Measurements from ENCODE around the gene UBE3D. TPM values are rescaled to one million over a fixed set of nuclear protein-coding genes. Genes with fewer than 3 reads are reported as not detected.
"Not testable (repeated sequence)": the region's sequence is repeated elsewhere in the genome, so short reads cannot be mapped to it uniquely, and the experiment has no call there.

UBE3D gene
- polyA plus RNA-seq, 2 donors: 2.3 to 5.9 TPM

DNA sequence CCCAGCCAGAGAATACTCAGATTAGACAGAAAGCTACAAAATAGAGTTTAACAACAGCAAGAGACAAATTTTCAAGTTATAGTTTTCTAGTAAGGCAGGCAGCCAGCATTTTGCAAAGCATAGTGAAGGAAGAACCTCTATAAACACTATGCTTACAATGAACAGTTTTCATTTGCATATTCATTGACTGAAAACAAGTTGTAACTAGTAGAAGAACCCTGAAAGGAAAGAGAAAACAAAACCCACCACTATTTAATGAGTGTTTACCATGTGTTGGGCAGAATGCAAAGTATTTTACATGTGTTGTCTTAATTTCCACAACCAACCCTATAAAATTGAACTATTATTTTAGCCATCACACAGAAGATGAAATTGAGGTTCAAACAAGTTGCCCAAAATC lies 196.1 kb downstream of the UBE3D start:
- no peaks in the 10 kb centered on the region for H3K9me3 ChIP-seq (ENCODE audit: control insufficient read depth in 2 of 2, insufficient read depth in 1 of 2, low read depth in 1 of 2, low read length in 1 of 2)

DNA sequence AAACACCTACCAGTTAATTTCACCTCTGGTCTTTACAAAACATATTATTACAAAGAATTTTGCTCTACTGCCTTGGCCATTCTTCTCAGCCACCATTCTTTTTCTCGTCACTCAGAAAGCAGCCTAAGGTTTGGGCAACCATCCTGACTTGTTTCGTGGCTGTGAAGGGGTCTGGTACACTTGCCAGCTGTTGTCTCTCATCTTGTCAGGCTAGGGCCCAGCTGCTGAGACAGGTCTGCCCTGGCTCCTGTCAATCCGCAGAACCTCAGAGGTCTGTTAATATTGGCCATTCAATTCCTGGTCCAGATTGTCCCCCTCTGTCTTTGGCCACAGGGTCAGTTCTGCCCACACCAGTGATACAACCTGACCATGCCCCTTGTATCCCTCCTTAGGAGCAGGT lies 197.7 kb downstream of the UBE3D start:
- Histone ChIP-seq H3K4me3 (ENCODE audit: low read depth in 1 of 2, low read length in 2 of 2) (no peak overlapping the region), H3K9me3 (ENCODE audit: control insufficient read depth in 2 of 2, insufficient read depth in 1 of 2, low read depth in 1 of 2, low read length in 1 of 2) (no peaks in the 10 kb centered on the region), H3K27ac (ENCODE audit: low read depth in 2 of 2, low read length in 1 of 2) (no peak overlapping the region), H3K27me3 (ENCODE audit: control insufficient read depth in 1 of 2, insufficient read depth in 2 of 2, low read length in 2 of 2) (no peaks in the 10 kb centered on the region), H3K4me1 (ENCODE audit: control insufficient read depth in 2 of 2, insufficient read depth in 2 of 2, low read length in 1 of 2) (no peaks in the 10 kb centered on the region), H3K36me3 (ENCODE audit: control insufficient read depth in 2 of 2, insufficient read depth in 2 of 2, low read length in 1 of 2) (no peaks in the 10 kb centered on the region)
- 88 to 91% methylated on average over 3 of the region's 3 CpGs for WGBS, 2 donors

More for the DNA sequence above, 196.1 kb downstream of the UBE3D start:
- Histone ChIP-seq H3K4me1 (ENCODE audit: control insufficient read depth in 2 of 2, insufficient read depth in 2 of 2, low read length in 1 of 2) (no peaks in the 10 kb centered on the region), H3K27me3 (ENCODE audit: control insufficient read depth in 1 of 2, insufficient read depth in 2 of 2, low read length in 2 of 2) (no peaks in the 10 kb centered on the region), H3K36me3 (ENCODE audit: control insufficient read depth in 2 of 2, insufficient read depth in 2 of 2, low read length in 1 of 2) (no peaks in the 10 kb centered on the region), H3K4me3 (ENCODE audit: low read depth in 1 of 2, low read length in 2 of 2) (no peak overlapping the region), H3K27ac (ENCODE audit: low read depth in 2 of 2, low read length in 1 of 2) (no peak overlapping the region)

DNA sequence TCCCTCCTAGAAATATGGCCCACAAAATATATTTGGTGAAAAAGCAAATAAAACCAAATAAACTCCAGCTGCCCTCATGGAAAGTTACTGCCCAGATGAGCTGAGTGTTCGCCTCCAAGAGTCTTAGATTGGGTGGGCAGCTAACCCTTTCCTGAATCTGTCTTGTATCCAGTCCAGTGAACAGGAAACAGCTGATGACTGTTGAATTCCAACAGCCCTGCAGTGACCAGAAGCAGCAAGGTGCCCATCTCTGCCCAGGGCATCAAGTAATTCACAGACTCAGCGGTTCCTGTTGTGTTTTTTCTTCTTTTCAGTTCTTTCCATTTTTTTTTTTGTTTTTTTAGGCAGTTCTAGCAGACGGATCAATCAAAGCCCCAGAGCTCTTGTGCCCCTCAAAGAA lies 199.2 kb downstream of the UBE3D start:
- WGBS, 2 donors: 74 to 77% methylated on average over 3 of the region's 3 CpGs
- Histone ChIP-seq H3K4me3 (ENCODE audit: low read depth in 1 of 2, low read length in 2 of 2) (no peak overlapping the region), H3K27ac (ENCODE audit: low read depth in 2 of 2, low read length in 1 of 2) (no peak overlapping the region), H3K9me3 (ENCODE audit: control insufficient read depth in 2 of 2, insufficient read depth in 1 of 2, low read depth in 1 of 2, low read length in 1 of 2) (no peaks in the 10 kb centered on the region), H3K4me1 (ENCODE audit: control insufficient read depth in 2 of 2, insufficient read depth in 2 of 2, low read length in 1 of 2) (no peaks in the 10 kb centered on the region), H3K27me3 (ENCODE audit: control insufficient read depth in 1 of 2, insufficient read depth in 2 of 2, low read length in 2 of 2) (no peaks in the 10 kb centered on the region), H3K36me3 (ENCODE audit: control insufficient read depth in 2 of 2, insufficient read depth in 2 of 2, low read length in 1 of 2) (no peaks in the 10 kb centered on the region)

GRCh38 chr6:82865461-82865860 lies 200.2 kb downstream of the UBE3D start:
- Histone ChIP-seq H3K27me3 (ENCODE audit: control insufficient read depth in 1 of 2, insufficient read depth in 2 of 2, low read length in 2 of 2) (no peaks in the 10 kb centered on the region), H3K9me3 (ENCODE audit: control insufficient read depth in 2 of 2, insufficient read depth in 1 of 2, low read depth in 1 of 2, low read length in 1 of 2) (no peaks in the 10 kb centered on the region), H3K36me3 (ENCODE audit: control insufficient read depth in 2 of 2, insufficient read depth in 2 of 2, low read length in 1 of 2) (no peaks in the 10 kb centered on the region), H3K4me3 (ENCODE audit: low read depth in 1 of 2, low read length in 2 of 2) (no peak overlapping the region), H3K4me1 (ENCODE audit: control insufficient read depth in 2 of 2, insufficient read depth in 2 of 2, low read length in 1 of 2) (no peaks in the 10 kb centered on the region), H3K27ac (ENCODE audit: low read depth in 2 of 2, low read length in 1 of 2) (no peak overlapping the region)
- WGBS, 2 donors: 80 to 86% methylated on average over 3 of the region's 3 CpGs

DNA sequence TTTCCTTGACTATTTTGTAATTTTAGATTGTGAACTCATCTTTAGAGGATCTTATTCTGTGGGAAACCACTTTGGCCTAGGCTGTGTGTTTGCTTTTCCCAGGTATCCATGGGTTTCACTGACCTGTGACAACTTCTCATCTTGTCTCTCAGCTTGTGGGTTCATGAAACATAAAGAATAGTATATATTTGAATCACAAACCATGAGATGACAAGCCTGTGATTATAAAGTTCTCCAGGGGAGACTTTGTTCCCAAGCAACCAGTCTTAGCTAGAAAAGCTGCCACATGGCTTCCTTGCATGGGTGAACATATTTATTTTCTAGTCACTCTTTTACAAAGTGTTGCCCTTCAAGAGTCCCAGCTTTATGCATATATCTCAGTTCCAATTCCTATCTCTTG lies 201.9 kb downstream of the UBE3D start:
- no peaks in the 10 kb centered on the region for H3K9me3 ChIP-seq (ENCODE audit: control insufficient read depth in 2 of 2, insufficient read depth in 1 of 2, low read depth in 1 of 2, low read length in 1 of 2)
- H3K27me3 ChIP-seq (ENCODE audit: control insufficient read depth in 1 of 2, insufficient read depth in 2 of 2, low read length in 2 of 2): no peaks in the 10 kb centered on the region
- H3K4me3 ChIP-seq (ENCODE audit: low read depth in 1 of 2, low read length in 2 of 2): no peak overlapping the region
- no peaks in the 10 kb centered on the region for H3K4me1 ChIP-seq (ENCODE audit: control insufficient read depth in 2 of 2, insufficient read depth in 2 of 2, low read length in 1 of 2)
- no peaks in the 10 kb centered on the region for H3K36me3 ChIP-seq (ENCODE audit: control insufficient read depth in 2 of 2, insufficient read depth in 2 of 2, low read length in 1 of 2)
- H3K27ac ChIP-seq (ENCODE audit: low read depth in 2 of 2, low read length in 1 of 2): no peak overlapping the region

DNA sequence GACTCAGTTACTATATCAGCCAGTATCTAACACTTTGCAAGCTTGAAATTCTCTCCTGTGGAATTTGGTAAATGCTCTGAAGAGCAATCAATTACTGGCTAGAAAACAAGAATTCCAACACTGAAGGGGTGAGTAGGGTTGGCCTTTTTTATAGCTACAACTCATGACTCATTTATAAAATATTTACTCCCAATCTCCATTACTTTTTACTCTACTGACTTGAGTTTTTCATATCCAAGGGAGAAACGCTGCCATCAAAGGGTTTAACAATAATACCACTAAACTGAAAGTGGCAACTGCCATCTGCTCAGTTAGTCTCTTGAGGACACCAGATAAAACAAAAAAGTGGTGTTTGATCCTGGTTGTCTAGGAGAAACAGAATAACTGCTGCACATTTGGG lies 203.1 kb downstream of the UBE3D start:
- Histone ChIP-seq H3K27me3 (ENCODE audit: control insufficient read depth in 1 of 2, insufficient read depth in 2 of 2, low read length in 2 of 2) (no peaks in the 10 kb centered on the region), H3K4me3 (ENCODE audit: low read depth in 1 of 2, low read length in 2 of 2) (no peak overlapping the region), H3K9me3 (ENCODE audit: control insufficient read depth in 2 of 2, insufficient read depth in 1 of 2, low read depth in 1 of 2, low read length in 1 of 2) (no peaks in the 10 kb centered on the region), H3K36me3 (ENCODE audit: control insufficient read depth in 2 of 2, insufficient read depth in 2 of 2, low read length in 1 of 2) (no peaks in the 10 kb centered on the region), H3K27ac (ENCODE audit: low read depth in 2 of 2, low read length in 1 of 2) (no peak overlapping the region), H3K4me1 (ENCODE audit: control insufficient read depth in 2 of 2, insufficient read depth in 2 of 2, low read length in 1 of 2) (no peaks in the 10 kb centered on the region)
- WGBS, 2 donors: 24 to 25% methylated on average over 1 of the region's 1 CpG

DNA sequence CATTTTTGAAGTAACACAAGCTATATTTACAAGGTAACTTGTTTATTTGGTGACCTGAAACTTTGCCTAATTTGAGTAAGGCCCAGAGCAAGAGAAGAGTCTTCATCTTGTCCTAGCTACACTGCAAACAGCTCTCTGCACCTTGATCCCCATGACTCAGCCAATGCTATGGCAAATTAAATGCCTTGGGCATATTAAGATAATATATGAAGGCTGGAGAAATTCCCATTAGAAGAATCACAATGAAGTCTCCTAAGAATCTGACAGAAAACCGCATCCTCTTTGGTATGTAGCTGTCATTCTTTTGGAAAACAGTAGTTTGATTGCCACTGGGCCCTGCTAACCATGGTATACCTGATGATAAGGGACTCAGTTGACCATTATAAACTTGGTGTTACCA lies 204.5 kb downstream of the UBE3D start:
- Histone ChIP-seq H3K36me3 (ENCODE audit: control insufficient read depth in 2 of 2, insufficient read depth in 2 of 2, low read length in 1 of 2) (no peaks in the 10 kb centered on the region), H3K27ac (ENCODE audit: low read depth in 2 of 2, low read length in 1 of 2) (no peak overlapping the region)
- 43 to 53% methylated on average over 1 of the region's 1 CpG for WGBS, 2 donors

DNA sequence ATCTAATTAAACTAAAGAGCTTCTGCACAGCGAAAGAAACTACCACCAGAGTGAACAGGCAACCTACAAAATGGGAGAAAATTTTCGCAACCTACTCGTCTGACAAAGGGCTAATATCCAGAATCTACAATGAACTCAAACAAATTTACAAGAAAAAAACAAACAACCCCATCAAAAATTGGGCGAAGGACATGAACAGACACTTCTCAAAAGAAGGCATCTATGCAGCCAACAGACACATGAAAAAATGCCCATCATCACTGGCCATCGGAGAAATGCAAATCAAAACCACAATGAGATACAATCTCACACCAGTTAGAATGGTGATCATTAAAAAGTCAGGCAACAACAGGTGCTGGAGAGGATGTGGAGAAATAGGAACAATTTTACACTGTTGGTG lies 209.6 kb downstream of the UBE3D start:
- H3K27me3 ChIP-seq (ENCODE audit: control insufficient read depth in 1 of 2, insufficient read depth in 2 of 2, low read length in 2 of 2); H3K27ac ChIP-seq (ENCODE audit: low read depth in 2 of 2, low read length in 1 of 2); H3K4me3 ChIP-seq (ENCODE audit: low read depth in 1 of 2, low read length in 2 of 2); H3K9me3 ChIP-seq (ENCODE audit: control insufficient read depth in 2 of 2, insufficient read depth in 1 of 2, low read depth in 1 of 2, low read length in 1 of 2); H3K4me1 ChIP-seq (ENCODE audit: control insufficient read depth in 2 of 2, insufficient read depth in 2 of 2, low read length in 1 of 2); H3K36me3 ChIP-seq (ENCODE audit: control insufficient read depth in 2 of 2, insufficient read depth in 2 of 2, low read length in 1 of 2): not testable (repeated sequence)
- 87 to 93% methylated on average over 5 of the region's 5 CpGs for WGBS, 2 donors

More for the DNA sequence above, 204.5 kb downstream of the UBE3D start:
- H3K4me3 ChIP-seq (ENCODE audit: low read depth in 1 of 2, low read length in 2 of 2): no peak overlapping the region
- no peaks in the 10 kb centered on the region for H3K9me3 ChIP-seq (ENCODE audit: control insufficient read depth in 2 of 2, insufficient read depth in 1 of 2, low read depth in 1 of 2, low read length in 1 of 2)
- H3K4me1 ChIP-seq (ENCODE audit: control insufficient read depth in 2 of 2, insufficient read depth in 2 of 2, low read length in 1 of 2): no peaks in the 10 kb centered on the region
- no peaks in the 10 kb centered on the region for H3K27me3 ChIP-seq (ENCODE audit: control insufficient read depth in 1 of 2, insufficient read depth in 2 of 2, low read length in 2 of 2)

DNA sequence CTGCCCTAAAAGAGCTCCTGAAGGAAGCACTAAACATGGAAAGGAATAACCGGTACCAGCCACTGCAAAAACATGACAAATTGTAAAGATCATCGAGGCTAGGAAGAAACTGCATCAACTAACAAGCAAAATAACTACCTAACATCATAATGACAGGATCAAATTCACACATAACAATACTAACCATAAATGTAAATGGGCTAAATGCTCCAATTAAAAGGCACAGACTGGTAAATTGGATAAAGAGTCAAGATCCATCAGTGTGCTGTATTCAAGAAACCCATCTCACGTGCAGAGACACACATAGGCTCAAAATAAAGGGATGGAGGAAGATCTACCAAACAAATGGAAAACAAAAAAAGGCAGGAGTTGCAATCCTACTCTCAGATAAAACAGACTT lies 212.7 kb downstream of the UBE3D start:
- not testable (repeated sequence) for H3K36me3 ChIP-seq (ENCODE audit: control insufficient read depth in 2 of 2, insufficient read depth in 2 of 2, low read length in 1 of 2); H3K4me1 ChIP-seq (ENCODE audit: control insufficient read depth in 2 of 2, insufficient read depth in 2 of 2, low read length in 1 of 2); H3K27me3 ChIP-seq (ENCODE audit: control insufficient read depth in 1 of 2, insufficient read depth in 2 of 2, low read length in 2 of 2); H3K9me3 ChIP-seq (ENCODE audit: control insufficient read depth in 2 of 2, insufficient read depth in 1 of 2, low read depth in 1 of 2, low read length in 1 of 2); H3K27ac ChIP-seq (ENCODE audit: low read depth in 2 of 2, low read length in 1 of 2); H3K4me3 ChIP-seq (ENCODE audit: low read depth in 1 of 2, low read length in 2 of 2)
- 77 to 81% methylated on average over 3 of the region's 3 CpGs for WGBS, 2 donors

GRCh38 chr6:82843291-82843885 lies 222.3 kb downstream of the UBE3D start:
- H3K27me3 ChIP-seq (ENCODE audit: control insufficient read depth in 1 of 2, insufficient read depth in 2 of 2, low read length in 2 of 2): no peaks in the 10 kb centered on the region

More at GRCh38 chr6:82843291-82843885, 222.3 kb downstream of the UBE3D start:
- H3K27ac ChIP-seq (ENCODE audit: low read depth in 2 of 2, low read length in 1 of 2): no peak overlapping the region
- no peaks in the 10 kb centered on the region for H3K36me3 ChIP-seq (ENCODE audit: control insufficient read depth in 2 of 2, insufficient read depth in 2 of 2, low read length in 1 of 2)
- peaks cover 0 to 3% of the 10 kb centered on the region in 2 donors for H3K9me3 ChIP-seq (ENCODE audit: control insufficient read depth in 2 of 2, insufficient read depth in 1 of 2, low read depth in 1 of 2, low read length in 1 of 2)
- H3K4me3 ChIP-seq (ENCODE audit: low read depth in 1 of 2, low read length in 2 of 2): no peak overlapping the region
- H3K4me1 ChIP-seq (ENCODE audit: control insufficient read depth in 2 of 2, insufficient read depth in 2 of 2, low read length in 1 of 2): no peaks in the 10 kb centered on the region
